Lung (tissue), 12 donors: ENCODE data around the gene ETNK2. TPM values are rescaled to one million over a fixed set of nuclear protein-coding genes. Genes with fewer than 3 reads are reported as not detected.
A peak's percentile ranks its signal among the peaks of the same experiment; 100 is the strongest.

Source experiments
- ATAC-seq: fragments of 200-7000 bp; cut with Tn5 transposase; one replicate; pipeline ENCODE4 v1.9.1; 2020; ENCODE audit warnings: moderate number of reproducible peaks; ENCODE audit not compliant: insufficient read depth, low FRiP score
- DNase-seq, 3 donors: peaks; one replicate each; pipeline ENCODE4 v3.0.0-alpha.2; 2013 to 2017
- H3K27ac ChIP-seq, 2 donors: one replicate each; pipeline ENCODE4 v1.5.1; 2013; ENCODE audit warnings: mild to moderate bottlenecking in 2 of 2, moderate library complexity in 2 of 2, control low read depth in 1 of 2, inconsistent platforms in 1 of 2, low read depth in 1 of 2, low read length in 1 of 2
- H3K27me3 ChIP-seq, 3 donors: one replicate each; pipeline ENCODE4 v1.5.1; 2013; ENCODE audit warnings: low read length in 2 of 3; ENCODE audit not compliant: control insufficient read depth in 3 of 3, insufficient read depth in 3 of 3
- H3K36me3 ChIP-seq, 4 donors: one replicate each; pipeline ENCODE4 v1.5.1; 2013; ENCODE audit warnings: low read length in 4 of 4, mild to moderate bottlenecking in 1 of 4, moderate library complexity in 1 of 4; ENCODE audit not compliant: control insufficient read depth in 4 of 4, insufficient read depth in 4 of 4
- H3K4me1 ChIP-seq, 5 donors: one replicate each; pipeline ENCODE4 v1.5.1; 2013; ENCODE audit warnings: low read length in 5 of 5, mild to moderate bottlenecking in 2 of 5, moderate library complexity in 1 of 5; ENCODE audit not compliant: control insufficient read depth in 5 of 5, insufficient read depth in 5 of 5
- H3K4me3 ChIP-seq: one replicate; pipeline ENCODE4 v1.5.1; 2013; ENCODE audit warnings: mild to moderate bottlenecking, control low read depth, moderate library complexity
- H3K9ac ChIP-seq, 2 donors: one replicate each; pipeline ENCODE4 v1.5.1; 2013; ENCODE audit warnings: low read length in 2 of 2, control low read depth in 1 of 2; ENCODE audit not compliant: insufficient read depth in 1 of 2
- H3K9me3 ChIP-seq, 4 donors: one replicate each; pipeline ENCODE4 v1.5.1; 2013; ENCODE audit warnings: low read length in 3 of 4, mild to moderate bottlenecking in 1 of 4, moderate library complexity in 1 of 4; ENCODE audit not compliant: control insufficient read depth in 4 of 4, insufficient read depth in 3 of 4
- CTCF ChIP-seq: IDR thresholded peaks from 2 replicates; pipeline ENCODE4 v1.5.1; 2012; ENCODE audit warnings: mild to moderate bottlenecking; ENCODE audit errors: control extremely low read depth, extremely low read depth
- WGBS, 2 donors: extraction: QIAGEN DNeasy Blood & Tissue Kit; methylation state at CpG; one replicate each; pipeline ENCODE4 v1.1.7; 2013; 5-methylcytosine and 5-hydroxymethylcytosine counted together
- polyA plus RNA-seq, 2 donors: library from polyadenylated mRNA; stranded (reverse); fragments of 200-250 nt; gene quantifications; one replicate each; pipeline ENCODE4 v1.2.1, GENCODE V29; 2013
- total RNA-seq, 2 donors: library from RNA; depleted of rRNA in 1 of 2; stranded (reverse); fragments of >200 nt in 1 of 2; gene quantifications; one replicate each; pipeline ENCODE4 v1.2.1, GENCODE V29; 2014 to 2021
- donor health status: control.
- donor health status: control.
- donor health status: Bipolar disorder and iron deficiency.
- donor health status: healthy.
- donor health status: DM: yes; HTN: yes; CAD: no.

ETNK2 gene
- total and polyA plus RNA-seq, 4 donors, result 2.2 to 5.8 (median 3.9) TPM

- H3K27ac ChIP-seq, result peak overlapping the region in 1 of 2 donors; percentile 89
- H3K4me3 ChIP-seq, result no peak overlapping the region
Observed at GRCh38 chr1:204081164-204081790, 70.6 kb downstream of the ETNK2 start.

More at GRCh38 chr1:204081164-204081790, 70.6 kb downstream of the ETNK2 start:
- Histone ChIP-seq H3K9ac (peak overlapping the region in 1 of 2 donors; percentile 49), H3K9me3 (no peaks in the 10 kb centered on the region), H3K4me1 (peaks cover 0 to 61% (median 45%) of the 10 kb centered on the region in 5 donors), H3K27me3 (no peaks in the 10 kb centered on the region), H3K36me3 (no peaks in the 10 kb centered on the region)
- no peak for TF ChIP-seq CTCF
- ATAC-seq (no peak), DNase-seq (peak in 2 of 3 donors; percentile 43 to 52)
- WGBS, 2 donors, result 30 to 35% methylated on average over 13 of the region's 13 CpGs

Other genes starting within 250 kb of the ETNK2 start
- gene SOX13, start 78.9 kb downstream of the ETNK2 start, total RNA-seq, result 10 to 100 TPM; 42.0 to 52.6 TPM
- gene SOX13, start 78.9 kb downstream of the ETNK2 start, polyA plus RNA-seq, result 10 to 100 TPM; 14.7 to 18.5 TPM
- gene REN, start 14.3 kb upstream of the ETNK2 start, total RNA-seq, result under 1 TPM; 0.23 to 0.28 TPM
- under 1 TPM; 0.31 to 0.75 TPM for gene REN, start 14.3 kb upstream of the ETNK2 start, polyA plus RNA-seq
- not detected for gene KISS1, start 44.4 kb upstream of the ETNK2 start, total RNA-seq
- 1 to 10 TPM in 1 of 2 donors, under 1 TPM in 1; 0.25 to 3.4 TPM for gene KISS1, start 44.4 kb upstream of the ETNK2 start, polyA plus RNA-seq
- 1 to 10 TPM; 4.1 to 8.5 TPM for gene GOLT1A, start 61.9 kb upstream of the ETNK2 start, total RNA-seq
- gene GOLT1A, start 61.9 kb upstream of the ETNK2 start, polyA plus RNA-seq, result 10 to 100 TPM in 1 of 2 donors, 1 to 10 TPM in 1; 7.0 to 23.8 TPM
- 10 to 100 TPM in 1 of 2 donors, 1 to 10 TPM in 1; 2.8 to 10.5 TPM for gene PLEKHA6, start 207.9 kb upstream of the ETNK2 start, total RNA-seq
- gene PLEKHA6, start 207.9 kb upstream of the ETNK2 start, polyA plus RNA-seq, result 1 to 10 TPM in 1 of 2 donors, under 1 TPM in 1; 0.88 to 3.8 TPM